ENCODE measurements around the gene CYP1A2.
A peak's percentile ranks its signal among the peaks of the same experiment; 100 is the strongest.
"Not testable (repeated sequence)": the region's sequence is repeated elsewhere in the genome, so short reads cannot be mapped to it uniquely, and the experiment has no call there.

The CYP1A2 gene

GRCh38 chr15:74777769-74778598 is 29.3 kb downstream of the CYP1A2 start:
- DNase-seq (ENCODE audit: low read depth): no peak

GRCh38 chr15:74778599-74778970 is 29.9 kb downstream of the CYP1A2 start:
- DNase-seq (ENCODE audit: low read depth): no peak

GRCh38 chr15:74779162-74779648 is 30.6 kb downstream of the CYP1A2 start:
- no peak for DNase-seq (ENCODE audit: low read depth)

GRCh38 chr15:74780523-74781430 is 32.1 kb downstream of the CYP1A2 start:
- no peak for DNase-seq (ENCODE audit: low read depth)

- peak; percentile 68 for DNase-seq (ENCODE audit: low read depth)
Measured at GRCh38 chr15:74781431-74782258, 33.0 kb downstream of the CYP1A2 start, which contains the start of gene CSK. Gene CSK, plus strand, starts transcription at chr15:74782080. Its CDS starts 16,218 bp downstream, at chr15:74798298.

GRCh38 chr15:74782259-74783071 is 33.8 kb downstream of the CYP1A2 start:
- DNase-seq (ENCODE audit: low read depth): peak; percentile 50

GRCh38 chr15:74783072-74783807 is 34.6 kb downstream of the CYP1A2 start:
- DNase-seq (ENCODE audit: low read depth): no peak

GRCh38 chr15:74783808-74784175 is 35.1 kb downstream of the CYP1A2 start:
- no peak for DNase-seq (ENCODE audit: low read depth)

GRCh38 chr15:74784426-74785193 is 36.0 kb downstream of the CYP1A2 start:
- no peak for DNase-seq (ENCODE audit: low read depth)

GRCh38 chr15:74785194-74786032 is 36.8 kb downstream of the CYP1A2 start:
- no peak for DNase-seq (ENCODE audit: low read depth)

GRCh38 chr15:74786081-74786480 is 37.4 kb downstream of the CYP1A2 start:
- not testable (repeated sequence) for DNase-seq (ENCODE audit: low read depth)

- DNase-seq (ENCODE audit: low read depth): no peak
Measured at GRCh38 chr15:74786551-74787165, 38.0 kb downstream of the CYP1A2 start.

- peak; percentile 85 for DNase-seq (ENCODE audit: low read depth)
Measured at GRCh38 chr15:74787251-74788041, 38.8 kb downstream of the CYP1A2 start.

GRCh38 chr15:74788042-74788682 is 39.5 kb downstream of the CYP1A2 start:
- DNase-seq (ENCODE audit: low read depth): no peak

GRCh38 chr15:74788683-74789151 is 40.1 kb downstream of the CYP1A2 start:
- DNase-seq (ENCODE audit: low read depth): no peak

GRCh38 chr15:74789171-74789631 is 40.6 kb downstream of the CYP1A2 start:
- no peak for DNase-seq (ENCODE audit: low read depth)

- no peak for DNase-seq (ENCODE audit: low read depth)
Measured at GRCh38 chr15:74789741-74790079, 41.1 kb downstream of the CYP1A2 start.
